GM06990 (cell line): ENCODE data around the gene SOCS7.

Source experiments
- DNase-seq: peaks from one replicate; pipeline ENCODE4 v3.0.0-alpha.2; 2011; ENCODE audit not compliant: insufficient read length; ENCODE audit errors: extremely low read depth
- H3K27me3 ChIP-seq: replicated peaks from 2 replicates; pipeline ENCODE4 v1.6.0; 2011; ENCODE audit warnings: low read length; ENCODE audit not compliant: control insufficient read depth, insufficient read depth
- H3K36me3 ChIP-seq: 2 replicates; pipeline ENCODE4 v1.5.1; 2011; ENCODE audit warnings: low read length; ENCODE audit not compliant: control insufficient read depth, insufficient read depth
- H3K4me3 ChIP-seq: replicated peaks from 2 replicates; pipeline ENCODE4 v1.5.1; 2011; ENCODE audit warnings: low read depth, mild to moderate bottlenecking, control low read depth, low read length
- CTCF ChIP-seq: IDR thresholded peaks from 2 replicates; pipeline ENCODE4 v1.5.1; 2011; ENCODE audit warnings: low read length, control low read depth, mild to moderate bottlenecking, inconsistent platforms; ENCODE audit not compliant: insufficient read depth, poor library complexity, severe bottlenecking

The SOCS7 gene

GRCh38 chr17:38453951-38454421, 102.3 kb downstream of the SOCS7 start:
- Histone ChIP-seq H3K27me3 (no peaks in the 10 kb centered on the region; the same call in 1 of the 2 replicates), H3K4me3 (no peak overlapping the region), H3K36me3 (no peaks in the 10 kb centered on the region)
- DNase-seq, result no peak
- no peak for TF ChIP-seq CTCF

DNA sequence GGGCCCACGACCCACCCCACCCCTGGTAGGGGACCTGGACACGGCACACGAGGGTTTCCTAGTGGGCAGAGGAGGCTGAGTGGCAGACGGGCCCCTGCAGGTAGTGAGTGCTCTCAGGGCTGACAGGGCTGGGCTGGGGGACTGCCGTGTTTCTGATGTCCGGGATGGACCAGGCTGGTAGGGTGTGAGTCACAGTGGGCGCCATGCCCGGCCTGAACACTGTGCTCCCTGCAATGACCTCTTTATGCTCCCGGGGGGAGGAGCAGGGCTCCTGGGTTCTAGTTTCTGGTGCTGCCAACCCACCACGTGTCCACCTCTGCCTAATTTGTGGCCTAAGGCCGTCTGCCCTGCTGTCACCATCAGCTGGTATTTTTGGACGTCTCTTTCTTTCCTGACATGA, 102.9 kb downstream of the SOCS7 start:
- no peak for DNase-seq
- TF ChIP-seq CTCF, result no peak
- Histone ChIP-seq H3K4me3 (no peak overlapping the region), H3K36me3 (no peaks in the 10 kb centered on the region), H3K27me3 (no peaks in the 10 kb centered on the region; the same call in 1 of the 2 replicates)
